CD4-positive, alpha-beta T cell (primary cell): Measurements from ENCODE around the gene ZNF77. TPM values are rescaled to one million over a fixed set of nuclear protein-coding genes. Genes with fewer than 3 reads are reported as not detected.

ENCODE experiments used
- ATAC-seq: fragments of 200-7000 bp; cut with Tn5 transposase; one replicate; pipeline ENCODE4 v1.10.0; 2022; ENCODE audit warnings: mild to moderate bottlenecking; ENCODE audit not compliant: poor library complexity
- CTCF ChIA-PET: fragments of 350-600 bp; sonication (Branson Sonifier 250); formaldehyde crosslinking; loops from one replicate; lab custom pipeline; 2021; ENCODE audit warnings: antibody characterized with exemption, inconsistent platforms; lab: Charles Lee
- POLR2A ChIA-PET: fragments of 350-600 bp; sonication (Branson Sonifier 250); formaldehyde crosslinking; loops from one replicate; lab custom pipeline; 2021; ENCODE audit warnings: antibody characterized with exemption, inconsistent platforms; lab: Charles Lee
- DNase-seq, 14 experiments: peaks; one replicate each; pipeline ENCODE4 v3.0.0-alpha.2; 2013 to 2020; ENCODE audit warnings: mixed read lengths in 2 of 14
- H3K27ac ChIP-seq, 2 donors: one replicate each; pipeline versions ENCODE4 v1.5.1 to v1.7.0; 2013; ENCODE audit warnings: low read length in 2 of 2, low read depth in 1 of 2, mild to moderate bottlenecking in 1 of 2
- H3K27me3 ChIP-seq, 2 experiments: 1 replicate in 1 of 2; 2 replicates in 1 of 2; pipeline versions ENCODE4 v1.6.1 to v1.7.0; 2013; ENCODE audit warnings: low read length in 2 of 2, control low read depth in 1 of 2, mild to moderate bottlenecking in 1 of 2, moderate library complexity in 1 of 2; ENCODE audit not compliant: insufficient read depth in 2 of 2, control insufficient read depth in 1 of 2
- H3K36me3 ChIP-seq: one replicate; pipeline ENCODE4 v1.6.1; 2013; ENCODE audit warnings: low read length, control low read depth; ENCODE audit not compliant: insufficient read depth
- H3K4me1 ChIP-seq: one replicate; pipeline ENCODE4 v1.6.1; 2013; ENCODE audit warnings: low read length, control low read depth; ENCODE audit not compliant: insufficient read depth
- H3K4me3 ChIP-seq: one replicate; pipeline ENCODE4 v1.5.1; 2013; ENCODE audit warnings: mild to moderate bottlenecking, low read length, moderate library complexity
- H3K9me3 ChIP-seq, 2 experiments: 1 replicate in 1 of 2; 2 replicates in 1 of 2; pipeline versions ENCODE4 v1.6.1 to v1.7.0; 2013; ENCODE audit warnings: low read length in 2 of 2, mild to moderate bottlenecking in 2 of 2, control low read depth in 1 of 2, moderate library complexity in 1 of 2; ENCODE audit not compliant: control insufficient read depth in 1 of 2, insufficient read depth in 1 of 2
- H3K27ac Mint-ChIP-seq: one replicate; pipeline ENCODE4 v1.8.0; 2020; ENCODE audit warnings: mixed read lengths
- H3K27me3 Mint-ChIP-seq: one replicate; pipeline ENCODE4 v1.8.0; 2021; ENCODE audit warnings: mixed read lengths
- H3K36me3 Mint-ChIP-seq: one replicate; pipeline ENCODE4 v1.8.0; 2021; ENCODE audit warnings: low read depth, mixed read lengths
- H3K4me1 Mint-ChIP-seq: one replicate; pipeline ENCODE4 v1.8.0; 2021; ENCODE audit warnings: low read depth, mixed read lengths
- H3K4me3 Mint-ChIP-seq: one replicate; pipeline ENCODE4 v1.8.0; 2020; ENCODE audit warnings: mild to moderate bottlenecking, mixed read lengths
- H3K9me3 Mint-ChIP-seq: one replicate; pipeline ENCODE4 v1.8.0; 2020; ENCODE audit warnings: mixed read lengths
- CTCF ChIP-seq: fragments of 200-600 bp; IDR thresholded peaks from one replicate; pipeline ENCODE4 v1.8.0; 2022; ENCODE audit warnings: antibody characterized with exemption, mild to moderate bottlenecking
- intact Hi-C, 2 experiments: fragments of 100-400 bp; cut with DNase I in 1 of 2; cut with micrococcal nuclease in 1 of 2; formaldehyde crosslinking; loops; one replicate each; pipeline versions ENCODE4 v1.15.1 to v1.9.0; 2023 to 2025; cut with DNase I, micrococcal nuclease
- total RNA-seq, 174 experiments: library from RNA in 2 of 174; stranded (reverse) in 2 of 174; gene quantifications; one replicate each; pipeline ENCODE4 v1.2.3 and lab custom pipeline; 2021 to 2026

ZNF77 gene
- total RNA-seq, 2 experiments from 2014 or later, result 2.0 to 2.4 TPM

- H3K4me3 ChIP-seq, result peak overlapping the region; percentile 38
- peak overlapping the region in 1 of 2 donors; percentile 23 for H3K27ac ChIP-seq
- H3K9me3 ChIP-seq, result peaks cover 0 to 10% of the 10 kb centered on the region in 2 experiments
- peaks cover 18% of the 10 kb centered on the region for H3K4me1 ChIP-seq
- TF ChIP-seq CTCF, result no peak
- H3K27ac Mint-ChIP-seq, result peak overlapping the region; percentile 58
- ChIA-PET CTCF (no interaction called here), POLR2A (interaction anchor here (1.5 kb wide), 1 partner anchor 12 kb away, joined by 6 read pairs; the partner anchor contains the start of gene ZNF57)
- no peaks in the 10 kb centered on the region for H3K9me3 Mint-ChIP-seq
- intact Hi-C loops, result no loop called here
- DNase-seq (peak in 12 of 14 experiments; percentile 26 to 88 (median 55)), ATAC-seq (peak; percentile 79)
- peaks cover 8% of the 10 kb centered on the region for H3K4me1 Mint-ChIP-seq
- H3K4me3 Mint-ChIP-seq, result no peak overlapping the region
- H3K27me3 Mint-ChIP-seq, result no peaks in the 10 kb centered on the region
- H3K36me3 Mint-ChIP-seq, result no peaks in the 10 kb centered on the region
- no peaks in the 10 kb centered on the region for H3K36me3 ChIP-seq
- H3K27me3 ChIP-seq, result no peaks in the 10 kb centered on the region
Observed at GRCh38 chr19:2888731-2889224, 56.0 kb downstream of the ZNF77 start.

- Mint-ChIP-seq H3K36me3 (no peaks in the 10 kb centered on the region), H3K4me3 (no peak overlapping the region), H3K9me3 (no peaks in the 10 kb centered on the region), H3K27ac (no peak overlapping the region), H3K27me3 (no peaks in the 10 kb centered on the region), H3K4me1 (peaks cover 8% of the 10 kb centered on the region)
- no peaks in the 10 kb centered on the region for H3K36me3 ChIP-seq
- H3K27ac ChIP-seq, result no peak overlapping the region
- H3K9me3 ChIP-seq, result peaks cover 0 to 10% of the 10 kb centered on the region in 2 experiments
- intact Hi-C loops, result no loop called here
- peaks cover 18% of the 10 kb centered on the region for H3K4me1 ChIP-seq
- no peak for ATAC-seq
- ChIA-PET CTCF (interaction anchor here (0.7 to 1.2 kb wide), 5 partner anchors 13 to 67 kb away, joined by 3 to 5 read pairs (median 3); partner anchors contain the start of genes ZNF554 and ZNF57), POLR2A (interaction anchor here (0.7 to 1.0 kb wide), 3 partner anchors 13 to 63 kb away, joined by 3 to 4 read pairs (median 3); partner anchors contain the start of genes ZNF555 and ZNF57)
- H3K4me3 ChIP-seq, result no peak overlapping the region
- no peaks in the 10 kb centered on the region for H3K27me3 ChIP-seq
- DNase-seq, result peak in 3 of 14 experiments; percentile 46 to 62 (median 53)
- TF ChIP-seq CTCF, result peak; percentile 66
Observed at GRCh38 chr19:2887391-2887914, 57.3 kb downstream of the ZNF77 start.

GRCh38 chr19:2885736-2886135, 59.0 kb downstream of the ZNF77 start:
- Histone ChIP-seq H3K9me3 (peaks cover 0 to 14% of the 10 kb centered on the region in 2 experiments), H3K27ac (no peak overlapping the region), H3K27me3 (no peaks in the 10 kb centered on the region), H3K4me1 (peaks cover 18% of the 10 kb centered on the region), H3K4me3 (no peak overlapping the region), H3K36me3 (no peaks in the 10 kb centered on the region)
- Mint-ChIP-seq H3K4me3 (no peak overlapping the region), H3K27ac (no peak overlapping the region), H3K36me3 (no peaks in the 10 kb centered on the region), H3K9me3 (no peaks in the 10 kb centered on the region), H3K27me3 (no peaks in the 10 kb centered on the region), H3K4me1 (peaks cover 8% of the 10 kb centered on the region)
- no peak for ATAC-seq
- TF ChIP-seq CTCF, result no peak
- CTCF ChIA-PET, result no interaction called here
- DNase-seq, result no peak
- POLR2A ChIA-PET, result no interaction called here
- intact Hi-C loops, result no loop called here
